Right lobe of liver (tissue), 4 donors: ENCODE data around the gene TMEM51.

Source experiments
- CTCF ChIP-seq, 4 donors: fragments of 200-600 bp in 3 of 4; fragments of 450-650 bp in 1 of 4; IDR thresholded peaks; one replicate each; pipeline versions ENCODE4 v1.5.1 to v1.8.0; 2016 to 2022; ENCODE audit warnings: antibody characterized with exemption in 4 of 4, mild to moderate bottlenecking in 2 of 4
- POLR2A ChIP-seq: fragments of 450-650 bp; IDR thresholded peaks from one replicate; pipeline ENCODE4 v1.6.1; 2017; ENCODE audit warnings: antibody characterized with exemption, mild to moderate bottlenecking
- donor health status: DM: no; HTN: no; CAD: no.
- donor health status: DM: no; HTN: no; CAD: no.
- donor health status: DM: no; HTN: yes; CAD: no.

- TF ChIP-seq POLR2A = no peak
- TF ChIP-seq CTCF (IDR thresholded peaks at IDR 0.05) = no peak
Observed at GRCh38 chr1:15104768-15105167, 48.8 kb upstream of the TMEM51 start.
